Measurements from ENCODE around the gene RTN1. TPM values are rescaled to one million over a fixed set of nuclear protein-coding genes. Genes with fewer than 3 reads are reported as not detected.

Gene RTN1
- total RNA-seq, 2 experiments from 2014 or later, result not detected

DNA sequence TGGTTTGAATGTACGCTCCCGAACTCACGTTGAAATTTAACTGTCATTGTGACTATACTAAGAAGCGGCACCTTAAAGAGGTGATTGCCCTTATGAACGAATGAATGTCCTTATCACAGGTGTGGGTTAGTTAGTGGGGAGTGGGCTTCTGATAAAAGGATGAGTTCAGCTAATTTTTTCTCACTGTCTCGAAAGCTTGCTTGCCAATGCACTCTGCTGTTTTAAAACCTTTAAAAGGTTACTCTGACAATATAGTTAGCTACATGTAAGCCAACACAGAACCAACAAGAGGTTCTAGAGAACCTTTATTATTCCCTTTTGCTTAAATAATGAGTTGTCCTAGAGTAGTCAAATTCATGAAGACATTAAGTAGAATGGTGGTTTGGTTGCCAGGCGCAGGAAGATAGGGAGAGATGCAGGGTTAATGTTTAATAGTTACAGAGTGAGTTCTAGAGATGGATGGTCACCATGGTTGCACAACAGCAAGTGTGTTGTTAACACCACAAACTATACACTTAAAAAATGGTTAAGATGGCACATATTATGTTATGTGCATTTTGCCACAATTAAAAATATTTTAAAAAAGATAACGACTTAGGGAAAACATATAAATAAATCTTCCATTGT, 26.3 kb downstream of the RTN1 start:
- Mint-ChIP-seq H3K27ac (no peak overlapping the region), H3K4me3 (no peak overlapping the region), H3K36me3 (no peaks in the 10 kb centered on the region), H3K27me3 (peaks cover 8% of the 10 kb centered on the region), H3K9me3 (no peaks in the 10 kb centered on the region), H3K4me1 (ENCODE audit: low read depth) (no peaks in the 10 kb centered on the region)
- no peak for DNase-seq
- intact Hi-C loops (cut with micrococcal nuclease), result no loop called here
- ChIA-PET POLR2A (no interaction called here), CTCF (no interaction called here)

DNA sequence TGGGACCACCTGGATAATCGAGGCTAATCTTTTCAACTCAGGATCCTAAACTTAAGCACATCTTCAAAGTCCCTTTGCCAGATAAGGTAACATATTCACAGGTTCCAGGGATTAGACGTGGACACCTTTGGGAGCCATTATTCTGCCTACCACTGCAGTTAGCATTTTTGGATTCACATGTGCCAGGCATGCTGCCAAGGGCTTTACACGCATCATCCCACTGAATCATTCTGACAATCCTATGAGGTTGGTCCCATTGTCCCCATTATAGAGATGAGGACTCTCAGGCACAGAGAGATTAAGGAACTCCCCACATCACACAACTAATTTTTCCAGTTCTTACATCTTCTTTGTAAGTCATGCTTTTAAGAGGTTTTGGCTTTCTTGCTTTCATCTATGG, 34.5 kb downstream of the RTN1 start:
- intact Hi-C loops (cut with micrococcal nuclease), result no loop called here
- no peaks in the 10 kb centered on the region for H3K9me3 Mint-ChIP-seq
- DNase-seq, result no peak
- no peaks in the 10 kb centered on the region for H3K4me1 Mint-ChIP-seq (ENCODE audit: low read depth)
- CTCF ChIA-PET, result no interaction called here
- no peaks in the 10 kb centered on the region for H3K36me3 Mint-ChIP-seq
- peaks cover 9% of the 10 kb centered on the region for H3K27me3 Mint-ChIP-seq
- no peak overlapping the region for H3K4me3 Mint-ChIP-seq
- no peak overlapping the region for H3K27ac Mint-ChIP-seq
- POLR2A ChIA-PET, result no interaction called here

DNA sequence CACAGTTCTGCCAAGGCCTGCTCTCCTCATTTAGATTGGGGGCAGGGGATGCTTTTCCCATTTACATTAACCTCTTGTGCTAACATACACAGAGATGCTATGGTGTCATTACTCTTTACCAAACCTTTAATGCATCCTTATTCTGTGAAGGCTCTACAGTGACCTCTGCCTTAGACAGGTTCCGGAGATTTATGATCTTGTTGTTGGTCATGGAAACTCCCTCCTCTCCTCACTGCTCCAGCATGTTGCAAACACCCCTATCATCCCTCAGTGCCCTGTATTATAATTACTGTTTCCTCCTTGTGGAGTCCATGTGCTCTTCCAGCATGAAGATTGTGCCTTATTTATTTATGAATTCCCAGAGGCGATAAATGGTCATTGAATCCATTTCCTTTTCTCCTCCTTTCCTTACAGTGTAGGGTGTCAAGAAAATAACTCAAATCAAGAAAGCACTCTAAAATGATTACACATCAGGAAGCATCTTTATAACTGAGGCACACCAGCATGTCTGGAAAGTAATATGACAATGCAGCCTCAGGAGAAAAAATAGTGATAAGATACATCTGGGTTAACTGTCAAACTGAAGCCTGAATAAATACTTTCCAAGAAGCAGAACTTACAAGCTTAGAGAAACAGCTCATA, 37.8 kb downstream of the RTN1 start:
- Mint-ChIP-seq H3K4me3 (no peak overlapping the region), H3K9me3 (no peaks in the 10 kb centered on the region), H3K36me3 (no peaks in the 10 kb centered on the region), H3K27me3 (peaks cover 14% of the 10 kb centered on the region), H3K4me1 (ENCODE audit: low read depth) (no peaks in the 10 kb centered on the region), H3K27ac (no peak overlapping the region)
- CTCF ChIA-PET, result no interaction called here
- POLR2A ChIA-PET, result no interaction called here
- DNase-seq, result no peak
- intact Hi-C loops (cut with micrococcal nuclease), result no loop called here

- POLR2A ChIA-PET, result no interaction called here
- Mint-ChIP-seq H3K36me3 (no peaks in the 10 kb centered on the region), H3K4me1 (ENCODE audit: low read depth) (no peaks in the 10 kb centered on the region), H3K9me3 (no peaks in the 10 kb centered on the region), H3K4me3 (no peak overlapping the region), H3K27me3 (peaks cover 12% of the 10 kb centered on the region), H3K27ac (no peak overlapping the region)
- CTCF ChIA-PET, result no interaction called here
- intact Hi-C loops (cut with micrococcal nuclease), result no loop called here
- no peak for DNase-seq
Observed at GRCh38 chr14:59831121-59831730, 39.4 kb downstream of the RTN1 start.

- intact Hi-C loops (cut with micrococcal nuclease), result no loop called here
Observed at GRCh38 chr14:59830338-59830734, 40.2 kb downstream of the RTN1 start.

DNA sequence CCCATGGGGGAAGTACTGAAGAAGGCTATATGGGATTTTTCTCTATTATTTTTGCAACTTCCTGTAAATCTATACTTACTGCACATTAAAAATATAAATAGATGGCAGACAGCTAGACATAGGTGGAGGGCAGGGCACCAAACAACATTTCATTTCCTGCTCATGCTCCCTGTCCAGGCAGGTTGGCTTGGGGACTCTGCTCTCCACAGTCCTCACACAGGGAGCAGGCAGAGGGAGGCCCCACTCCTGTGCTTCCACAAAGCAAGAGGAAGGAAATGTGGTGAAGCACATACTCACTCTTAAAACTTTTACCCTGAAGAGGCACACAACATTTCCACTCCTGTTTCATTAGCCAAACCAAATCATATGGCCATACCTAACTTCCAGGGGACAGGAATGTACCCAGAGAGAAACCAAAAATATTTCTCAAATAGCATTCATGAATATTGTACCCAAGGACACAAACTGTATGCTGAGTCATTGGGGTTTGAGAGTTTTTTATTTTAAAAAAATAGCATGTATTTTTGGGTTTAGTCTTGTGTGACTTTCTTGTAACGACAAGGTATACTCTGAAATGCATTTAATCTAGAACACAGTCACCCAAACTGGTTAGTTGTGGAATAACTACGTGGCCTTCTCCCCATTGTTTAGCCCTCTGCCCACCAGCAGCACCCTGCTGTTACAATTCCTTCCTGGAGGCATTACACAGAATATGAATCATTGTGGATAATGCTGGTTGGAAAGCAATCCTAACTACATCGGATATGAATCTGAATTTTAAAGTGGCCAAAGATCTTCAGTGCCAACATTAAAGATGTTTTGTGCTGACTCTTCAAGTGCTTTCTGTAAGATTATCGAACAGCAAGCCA, 40.9 kb downstream of the RTN1 start:
- H3K9me3 Mint-ChIP-seq, result no peaks in the 10 kb centered on the region
- peaks cover 10% of the 10 kb centered on the region for H3K27me3 Mint-ChIP-seq
- DNase-seq, result no peak
- H3K4me3 Mint-ChIP-seq, result no peak overlapping the region
- no peaks in the 10 kb centered on the region for H3K4me1 Mint-ChIP-seq (ENCODE audit: low read depth)
- no peaks in the 10 kb centered on the region for H3K36me3 Mint-ChIP-seq
- no peak overlapping the region for H3K27ac Mint-ChIP-seq
- CTCF ChIA-PET, result no interaction called here
- intact Hi-C loops (cut with micrococcal nuclease), result no loop called here
- POLR2A ChIA-PET, result no interaction called here

More at GRCh38 chr14:59830338-59830734, 40.2 kb downstream of the RTN1 start:
- Mint-ChIP-seq H3K4me1 (ENCODE audit: low read depth) (no peaks in the 10 kb centered on the region), H3K9me3 (no peaks in the 10 kb centered on the region), H3K4me3 (no peak overlapping the region), H3K27me3 (peaks cover 10% of the 10 kb centered on the region), H3K36me3 (no peaks in the 10 kb centered on the region), H3K27ac (no peak overlapping the region)
- POLR2A ChIA-PET, result no interaction called here
- CTCF ChIA-PET, result no interaction called here
- DNase-seq, result no peak

DNA sequence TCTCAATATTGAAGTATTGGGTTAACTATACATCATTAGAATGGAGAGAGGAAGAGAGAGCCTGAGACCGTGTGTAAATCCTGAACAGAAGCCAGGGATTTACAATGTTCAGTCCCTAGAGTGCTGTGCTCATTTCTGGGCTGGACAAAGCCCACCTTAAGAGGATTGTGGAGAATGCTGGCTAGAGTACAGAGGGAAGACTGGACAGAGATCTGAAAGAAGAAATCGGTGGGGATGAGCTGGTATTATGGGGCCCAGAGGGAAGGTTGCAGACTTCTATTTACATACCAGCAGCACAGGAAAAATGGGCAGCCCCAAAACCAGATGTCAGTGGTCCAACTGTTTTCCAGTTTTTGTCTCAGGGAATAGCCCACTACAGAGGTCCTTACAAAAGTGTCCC, 42.3 kb downstream of the RTN1 start:
- no peak for DNase-seq
- no peaks in the 10 kb centered on the region for H3K36me3 Mint-ChIP-seq
- no peak overlapping the region for H3K4me3 Mint-ChIP-seq
- POLR2A ChIA-PET, result no interaction called here
- CTCF ChIA-PET, result no interaction called here
- intact Hi-C loops (cut with micrococcal nuclease), result no loop called here
- H3K27ac Mint-ChIP-seq, result no peak overlapping the region
- no peaks in the 10 kb centered on the region for H3K9me3 Mint-ChIP-seq
- peaks cover 10% of the 10 kb centered on the region for H3K27me3 Mint-ChIP-seq
- no peaks in the 10 kb centered on the region for H3K4me1 Mint-ChIP-seq (ENCODE audit: low read depth)

GRCh38 chr14:59827401-59827800, 43.2 kb downstream of the RTN1 start:
- CTCF ChIA-PET, result no interaction called here
- Mint-ChIP-seq H3K9me3 (no peaks in the 10 kb centered on the region), H3K36me3 (no peaks in the 10 kb centered on the region), H3K27me3 (peaks cover 6% of the 10 kb centered on the region), H3K4me1 (ENCODE audit: low read depth) (no peaks in the 10 kb centered on the region), H3K27ac (no peak overlapping the region), H3K4me3 (no peak overlapping the region)
- intact Hi-C loops (cut with micrococcal nuclease), result no loop called here
- POLR2A ChIA-PET, result no interaction called here
- no peak for DNase-seq

DNA sequence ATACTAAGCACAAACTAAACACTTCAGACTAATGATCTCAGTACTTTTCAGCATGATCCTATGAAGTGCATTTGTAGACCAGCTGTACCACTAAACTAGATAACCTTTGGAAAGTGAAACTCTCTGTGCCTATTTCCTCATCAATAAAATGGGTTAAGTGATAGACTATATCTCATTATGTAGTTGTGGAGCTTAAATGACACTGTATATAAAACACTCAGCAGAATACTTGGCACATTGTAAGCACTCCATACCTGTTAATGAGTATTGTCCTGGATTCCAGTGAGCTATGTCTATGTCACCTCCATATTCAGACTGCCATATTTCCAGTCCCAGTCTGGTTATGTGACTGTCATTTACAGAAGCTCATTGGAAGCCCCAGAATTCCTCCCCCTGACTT, 44.4 kb downstream of the RTN1 start:
- CTCF ChIA-PET, result no interaction called here
- POLR2A ChIA-PET, result no interaction called here
- Mint-ChIP-seq H3K4me1 (ENCODE audit: low read depth) (no peaks in the 10 kb centered on the region), H3K4me3 (no peak overlapping the region), H3K27ac (no peak overlapping the region), H3K9me3 (no peaks in the 10 kb centered on the region), H3K27me3 (peaks cover 6% of the 10 kb centered on the region), H3K36me3 (no peaks in the 10 kb centered on the region)
- intact Hi-C loops (cut with micrococcal nuclease), result no loop called here
- DNase-seq, result no peak

- Mint-ChIP-seq H3K27me3 (peaks cover 1% of the 10 kb centered on the region), H3K4me3 (no peak overlapping the region), H3K27ac (no peak overlapping the region), H3K36me3 (no peaks in the 10 kb centered on the region), H3K4me1 (ENCODE audit: low read depth) (no peaks in the 10 kb centered on the region), H3K9me3 (peaks cover 4% of the 10 kb centered on the region)
- ChIA-PET POLR2A (interaction anchor here (0.7 kb wide), 1 partner anchor 68 kb away, joined by 3 read pairs; no protein-coding TSS in a partner anchor), CTCF (interaction anchor here (0.6 kb wide), 1 partner anchor 702 kb away, joined by 3 read pairs; no protein-coding TSS in a partner anchor)
- no peak for DNase-seq
- intact Hi-C loops (cut with micrococcal nuclease), result no loop called here
Observed at GRCh38 chr14:59823179-59823578, 47.4 kb downstream of the RTN1 start.

- no peaks in the 10 kb centered on the region for H3K4me1 Mint-ChIP-seq (ENCODE audit: low read depth)
- H3K4me3 Mint-ChIP-seq, result no peak overlapping the region
- DNase-seq, result no peak
- no peaks in the 10 kb centered on the region for H3K27me3 Mint-ChIP-seq
- H3K9me3 Mint-ChIP-seq, result peaks cover 4% of the 10 kb centered on the region
- ChIA-PET CTCF (no interaction called here), POLR2A (no interaction called here)
- H3K36me3 Mint-ChIP-seq, result no peaks in the 10 kb centered on the region
- intact Hi-C loops (cut with micrococcal nuclease), result no loop called here
- H3K27ac Mint-ChIP-seq, result no peak overlapping the region
Observed at GRCh38 chr14:59819446-59820088, 51.0 kb downstream of the RTN1 start.

- Mint-ChIP-seq H3K27me3 (no peaks in the 10 kb centered on the region), H3K27ac (no peak overlapping the region), H3K4me3 (no peak overlapping the region), H3K9me3 (peaks cover 4% of the 10 kb centered on the region), H3K36me3 (no peaks in the 10 kb centered on the region), H3K4me1 (ENCODE audit: low read depth) (no peaks in the 10 kb centered on the region)
- intact Hi-C loops (cut with micrococcal nuclease), result no loop called here
- no peak for DNase-seq
- CTCF ChIA-PET, result no interaction called here
- POLR2A ChIA-PET, result no interaction called here
Observed at GRCh38 chr14:59816941-59817340, 53.6 kb downstream of the RTN1 start.

All from activated CD4-positive, alpha-beta memory T cell treated with anti-CD3 and anti-CD28 coated beads for 36 hours (primary cell).